Hepatocyte (in vitro differentiated cells): ENCODE data around the gene RFX8.

Source experiments
- CTCF ChIP-seq: fragments of 200-600 bp; sonication (generic); IDR thresholded peaks from 2 replicates; pipeline ENCODE4 v1.5.1; 2016; ENCODE audit warnings: antibody characterized with exemption, mild to moderate bottlenecking; ENCODE audit not compliant: poor library complexity
- EZH2 ChIP-seq: fragments of 200-600 bp; sonication (generic); IDR thresholded peaks from 2 replicates; pipeline ENCODE4 v1.6.1; 2016; ENCODE audit warnings: antibody characterized with exemption, mild to moderate bottlenecking, borderline replicate concordance

GRCh38 chr2:101431486-101431885, 43.4 kb downstream of the RFX8 start:
- TF ChIP-seq CTCF (no peak), EZH2 (no peak)
